ENCODE results near the gene TRUB2. TPM values are rescaled to one million over a fixed set of nuclear protein-coding genes. Genes with fewer than 3 reads are reported as not detected.

TRUB2 gene
- total RNA-seq, 1 donor from 2014 or later, result 27.0 TPM

- TF ChIP-seq, protein P1, sequence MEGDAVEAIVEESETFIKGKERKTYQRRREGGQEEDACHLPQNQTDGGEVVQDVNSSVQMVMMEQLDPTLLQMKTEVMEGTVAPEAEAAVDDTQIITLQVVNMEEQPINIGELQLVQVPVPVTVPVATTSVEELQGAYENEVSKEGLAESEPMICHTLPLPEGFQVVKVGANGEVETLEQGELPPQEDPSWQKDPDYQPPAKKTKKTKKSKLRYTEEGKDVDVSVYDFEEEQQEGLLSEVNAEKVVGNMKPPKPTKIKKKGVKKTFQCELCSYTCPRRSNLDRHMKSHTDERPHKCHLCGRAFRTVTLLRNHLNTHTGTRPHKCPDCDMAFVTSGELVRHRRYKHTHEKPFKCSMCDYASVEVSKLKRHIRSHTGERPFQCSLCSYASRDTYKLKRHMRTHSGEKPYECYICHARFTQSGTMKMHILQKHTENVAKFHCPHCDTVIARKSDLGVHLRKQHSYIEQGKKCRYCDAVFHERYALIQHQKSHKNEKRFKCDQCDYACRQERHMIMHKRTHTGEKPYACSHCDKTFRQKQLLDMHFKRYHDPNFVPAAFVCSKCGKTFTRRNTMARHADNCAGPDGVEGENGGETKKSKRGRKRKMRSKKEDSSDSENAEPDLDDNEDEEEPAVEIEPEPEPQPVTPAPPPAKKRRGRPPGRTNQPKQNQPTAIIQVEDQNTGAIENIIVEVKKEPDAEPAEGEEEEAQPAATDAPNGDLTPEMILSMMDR (IDR thresholded peaks at IDR 0.05), result no peak
- Mint-ChIP-seq H3K36me3 (ENCODE audit: unreplicated experiment) (peaks cover 55% of the 10 kb centered on the region), H3K4me3 (ENCODE audit: unreplicated experiment) (no peak overlapping the region), H3K27me3 (ENCODE audit: unreplicated experiment) (no peaks in the 10 kb centered on the region), H3K27ac (ENCODE audit: unreplicated experiment) (no peak overlapping the region), H3K9me3 (ENCODE audit: unreplicated experiment) (no peaks in the 10 kb centered on the region), H3K4me1 (ENCODE audit: unreplicated experiment) (peaks cover 2% of the 10 kb centered on the region)
- no peak for DNase-seq (ENCODE audit: extremely low spot score, unreplicated experiment)
Observed at GRCh38 chr9:128265348-128265847, 56.8 kb downstream of the TRUB2 start.

GRCh38 chr9:128262687-128263086 lies 59.6 kb downstream of the TRUB2 start:
- DNase-seq (ENCODE audit: extremely low spot score, unreplicated experiment), result no peak
- H3K9me3 Mint-ChIP-seq (ENCODE audit: unreplicated experiment), result no peaks in the 10 kb centered on the region
- TF ChIP-seq, protein P1 (IDR thresholded peaks at IDR 0.05), result no peak
- H3K27ac Mint-ChIP-seq (ENCODE audit: unreplicated experiment), result no peak overlapping the region
- peaks cover 61% of the 10 kb centered on the region for H3K36me3 Mint-ChIP-seq (ENCODE audit: unreplicated experiment)
- H3K4me1 Mint-ChIP-seq (ENCODE audit: unreplicated experiment), result no peaks in the 10 kb centered on the region
- no peak overlapping the region for H3K4me3 Mint-ChIP-seq (ENCODE audit: unreplicated experiment)
- H3K27me3 Mint-ChIP-seq (ENCODE audit: unreplicated experiment), result no peaks in the 10 kb centered on the region

DNA sequence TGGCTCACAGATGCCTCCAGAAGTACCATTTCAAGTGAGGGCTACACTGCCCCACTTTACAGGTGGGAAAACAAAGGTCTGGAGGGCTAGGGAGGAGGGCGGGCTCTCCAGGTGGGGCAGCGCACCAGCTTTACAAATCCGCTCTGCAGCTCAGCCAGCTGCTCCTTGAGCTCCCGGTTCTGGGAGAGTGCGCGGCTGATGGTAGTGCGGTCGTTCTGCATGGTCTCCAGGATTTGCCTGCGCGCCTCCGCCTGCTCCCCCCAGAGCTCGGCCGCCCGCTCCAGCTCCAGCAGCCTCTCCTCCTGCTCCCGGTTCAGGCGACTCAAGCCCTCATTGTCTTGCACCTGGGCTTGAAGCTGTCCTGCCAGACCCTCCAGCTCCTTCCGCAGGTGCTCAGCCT lies 61.9 kb downstream of the TRUB2 start:
- no peak overlapping the region for H3K4me3 Mint-ChIP-seq (ENCODE audit: unreplicated experiment)
- DNase-seq (ENCODE audit: extremely low spot score, unreplicated experiment), result no peak
- H3K9me3 Mint-ChIP-seq (ENCODE audit: unreplicated experiment), result no peaks in the 10 kb centered on the region
- H3K27ac Mint-ChIP-seq (ENCODE audit: unreplicated experiment), result no peak overlapping the region
- H3K4me1 Mint-ChIP-seq (ENCODE audit: unreplicated experiment), result no peaks in the 10 kb centered on the region
- TF ChIP-seq, protein P1 (IDR thresholded peaks at IDR 0.05), result no peak
- no peaks in the 10 kb centered on the region for H3K27me3 Mint-ChIP-seq (ENCODE audit: unreplicated experiment)
- H3K36me3 Mint-ChIP-seq (ENCODE audit: unreplicated experiment), result peaks cover 51% of the 10 kb centered on the region

GRCh38 chr9:128259156-128259555 lies 63.1 kb downstream of the TRUB2 start:
- H3K36me3 Mint-ChIP-seq (ENCODE audit: unreplicated experiment), result peaks cover 42% of the 10 kb centered on the region
- no peak overlapping the region for H3K4me3 Mint-ChIP-seq (ENCODE audit: unreplicated experiment)
- H3K27me3 Mint-ChIP-seq (ENCODE audit: unreplicated experiment), result no peaks in the 10 kb centered on the region
- no peaks in the 10 kb centered on the region for H3K4me1 Mint-ChIP-seq (ENCODE audit: unreplicated experiment)
- no peak for DNase-seq (ENCODE audit: extremely low spot score, unreplicated experiment)
- no peaks in the 10 kb centered on the region for H3K9me3 Mint-ChIP-seq (ENCODE audit: unreplicated experiment)
- no peak overlapping the region for H3K27ac Mint-ChIP-seq (ENCODE audit: unreplicated experiment)
- TF ChIP-seq, protein P1 (IDR thresholded peaks at IDR 0.05), result no peak

- Mint-ChIP-seq H3K36me3 (ENCODE audit: unreplicated experiment) (peaks cover 42% of the 10 kb centered on the region), H3K4me1 (ENCODE audit: unreplicated experiment) (no peaks in the 10 kb centered on the region), H3K9me3 (ENCODE audit: unreplicated experiment) (no peaks in the 10 kb centered on the region), H3K27me3 (ENCODE audit: unreplicated experiment) (no peaks in the 10 kb centered on the region), H3K4me3 (ENCODE audit: unreplicated experiment) (no peak overlapping the region), H3K27ac (ENCODE audit: unreplicated experiment) (no peak overlapping the region)
- TF ChIP-seq, protein P1 (IDR thresholded peaks at IDR 0.05), result no peak
- DNase-seq (ENCODE audit: extremely low spot score, unreplicated experiment), result no peak
Observed at GRCh38 chr9:128258326-128258725, 63.9 kb downstream of the TRUB2 start.

Measured in osteocyte (in vitro differentiated cells).